IPS-18c (cell line): ENCODE measurements around the gene TUT4.

ENCODE experiments used
- H3K4me3 ChIP-seq: 2 replicates; pipeline ENCODE4 v1.7.0; 2013; ENCODE audit warnings: low read depth, mild to moderate bottlenecking, low read length, moderate library complexity; ENCODE audit not compliant: insufficient read depth
- H3K9me3 ChIP-seq: one replicate; pipeline ENCODE4 v1.6.1; 2013; ENCODE audit warnings: mild to moderate bottlenecking, low read length, moderate library complexity; ENCODE audit not compliant: control insufficient read depth, insufficient read depth

TUT4 gene

DNA sequence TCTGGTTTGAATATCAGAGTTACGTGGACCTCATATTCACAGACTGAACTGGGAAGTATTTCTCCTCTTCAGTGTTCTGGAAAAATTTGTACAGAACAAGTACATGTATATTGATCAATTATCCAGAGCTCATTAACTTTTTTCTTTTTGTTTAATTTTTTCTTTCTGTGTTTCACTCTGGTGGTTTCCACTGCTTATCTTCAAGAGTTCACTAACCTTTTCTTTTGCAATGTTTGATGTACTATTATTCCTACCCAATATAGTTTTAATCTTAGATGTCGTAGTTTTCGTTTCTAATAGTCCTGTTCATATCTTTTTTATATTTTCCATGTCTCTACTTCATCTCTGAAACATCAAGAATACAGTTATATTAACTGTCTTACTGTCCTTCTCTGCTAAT is 46.5 kb downstream of the TUT4 start:
- no peak overlapping the region for H3K4me3 ChIP-seq
- no peaks in the 10 kb centered on the region for H3K9me3 ChIP-seq

DNA sequence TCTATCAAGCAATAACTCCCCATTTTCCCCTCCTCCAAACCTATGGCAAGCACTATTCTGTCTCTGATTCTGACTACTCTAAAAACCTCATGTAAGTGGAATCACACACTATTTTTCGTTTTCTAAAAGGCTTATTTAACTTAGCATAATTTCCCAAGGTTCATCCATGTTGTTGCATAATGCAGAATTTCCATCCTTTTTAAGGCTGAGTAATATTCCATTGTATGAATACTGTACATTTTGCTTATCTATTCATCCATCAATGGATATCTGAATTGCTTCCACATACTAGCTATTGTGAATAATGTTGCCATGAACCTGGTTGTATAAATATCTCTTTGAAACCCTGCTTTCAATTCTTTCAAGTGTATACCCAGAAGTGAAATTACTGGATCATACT is 48.2 kb downstream of the TUT4 start:
- H3K9me3 ChIP-seq: no peaks in the 10 kb centered on the region
- H3K4me3 ChIP-seq: no peak overlapping the region

DNA sequence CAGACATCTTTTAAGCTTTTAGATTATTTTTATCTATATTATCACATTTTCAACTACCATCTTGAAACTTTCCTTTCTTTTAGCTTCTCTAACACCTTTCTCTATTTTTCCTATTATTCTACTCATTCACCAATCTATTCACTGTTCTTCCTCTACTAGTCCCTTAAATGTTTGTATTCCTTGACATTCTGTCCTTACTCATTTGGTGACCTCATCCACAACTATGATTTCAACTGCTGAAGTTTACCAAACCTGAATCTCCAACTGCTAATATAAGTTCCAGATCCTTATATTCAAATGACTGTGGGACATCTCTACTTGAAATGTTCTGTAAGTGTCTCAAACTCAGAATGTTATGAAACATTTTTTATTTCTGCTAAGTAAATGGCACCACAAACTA is 49.2 kb downstream of the TUT4 start:
- Histone ChIP-seq H3K9me3 (no peaks in the 10 kb centered on the region), H3K4me3 (no peak overlapping the region)

DNA sequence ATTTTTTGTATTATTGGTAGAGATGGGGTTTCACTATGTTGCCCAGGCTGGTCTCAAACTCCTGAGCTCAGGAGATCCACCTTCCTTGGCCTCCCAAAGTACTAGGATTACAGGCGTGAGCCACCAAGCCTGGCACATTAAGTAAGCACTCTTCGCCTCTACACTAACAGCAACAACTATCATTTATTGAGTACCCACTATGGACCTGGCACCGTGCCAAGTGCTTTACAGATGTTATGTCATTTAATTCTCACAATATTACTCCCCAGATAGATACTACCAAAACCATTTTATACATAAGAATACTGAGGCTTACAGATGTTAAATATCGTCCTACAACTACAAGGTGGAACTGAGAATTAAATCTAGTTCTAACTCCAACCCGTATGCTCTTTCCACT is 50.1 kb downstream of the TUT4 start:
- Histone ChIP-seq H3K4me3 (no peak overlapping the region), H3K9me3 (no peaks in the 10 kb centered on the region)

DNA sequence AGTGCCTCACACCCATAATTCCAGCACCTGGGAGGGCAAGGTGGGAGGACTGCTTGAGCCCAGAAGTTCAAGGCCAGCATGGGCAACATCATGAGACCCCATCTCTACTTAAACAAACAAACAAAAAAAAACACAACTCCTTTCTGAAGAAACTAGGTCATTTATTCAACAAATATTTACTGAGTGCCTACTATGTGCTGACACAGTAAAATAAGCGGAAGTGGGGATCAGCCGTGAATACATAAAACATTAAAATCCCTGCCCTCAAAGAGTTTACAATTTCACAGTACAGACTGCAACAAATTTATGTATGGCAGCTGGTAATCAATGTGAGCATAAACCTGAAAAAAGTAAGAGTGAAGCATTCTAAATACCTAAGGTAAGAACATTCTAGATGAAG is 65.3 kb downstream of the TUT4 start:
- Histone ChIP-seq H3K9me3 (no peaks in the 10 kb centered on the region), H3K4me3 (no peak overlapping the region)

DNA sequence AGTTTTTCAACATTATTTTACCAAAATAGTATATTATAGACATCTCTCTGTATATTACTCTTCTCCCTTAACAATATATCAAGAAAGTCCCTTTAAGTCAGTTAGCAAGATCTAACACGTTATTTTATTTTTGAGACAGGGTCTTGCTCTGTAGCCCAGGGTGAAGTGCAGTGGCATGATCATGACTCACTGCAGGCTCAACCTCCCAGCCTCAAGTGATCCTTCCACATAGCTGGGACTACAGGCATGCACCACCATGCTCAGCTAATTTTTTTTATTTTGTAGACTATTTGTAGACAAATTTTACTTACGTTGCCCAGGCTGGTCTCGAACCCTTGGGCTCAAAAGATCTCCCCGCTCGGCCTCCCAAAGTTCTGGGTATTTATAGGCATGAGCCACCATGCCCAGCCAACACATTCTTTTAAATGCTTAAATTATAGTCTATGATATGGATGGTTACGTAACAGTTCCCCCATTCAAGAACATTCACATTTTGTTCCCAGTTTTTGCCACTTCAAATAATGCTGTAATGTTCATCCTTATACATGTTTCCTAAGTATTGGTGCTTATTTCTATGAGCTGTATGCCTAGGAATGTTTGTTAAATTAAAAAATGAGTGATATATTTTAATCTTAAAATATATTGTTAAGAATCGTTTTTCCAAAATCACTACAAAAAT is 70.4 kb downstream of the TUT4 start:
- Histone ChIP-seq H3K9me3 (no peaks in the 10 kb centered on the region), H3K4me3 (no peak overlapping the region)

DNA sequence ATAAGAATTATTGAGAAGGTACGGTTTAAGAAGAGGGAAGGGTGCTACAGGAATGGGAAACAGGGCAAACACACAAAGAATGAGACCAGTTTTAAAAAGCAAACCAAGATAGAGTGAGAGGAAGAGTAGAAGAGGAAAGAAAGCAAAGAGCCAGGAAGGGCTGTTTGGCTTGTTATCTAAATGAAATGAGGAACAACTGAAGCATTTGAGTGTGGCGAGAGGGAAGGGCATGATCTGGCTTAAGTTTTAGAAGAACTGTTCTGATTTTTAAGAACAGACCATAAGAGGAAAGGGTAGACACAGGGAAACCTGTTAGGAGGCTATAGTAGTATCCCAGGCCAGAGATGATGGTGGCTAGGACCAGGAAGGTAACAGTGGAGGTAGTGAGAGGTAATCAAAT is 73.8 kb downstream of the TUT4 start:
- H3K4me3 ChIP-seq: no peak overlapping the region
- no peaks in the 10 kb centered on the region for H3K9me3 ChIP-seq

DNA sequence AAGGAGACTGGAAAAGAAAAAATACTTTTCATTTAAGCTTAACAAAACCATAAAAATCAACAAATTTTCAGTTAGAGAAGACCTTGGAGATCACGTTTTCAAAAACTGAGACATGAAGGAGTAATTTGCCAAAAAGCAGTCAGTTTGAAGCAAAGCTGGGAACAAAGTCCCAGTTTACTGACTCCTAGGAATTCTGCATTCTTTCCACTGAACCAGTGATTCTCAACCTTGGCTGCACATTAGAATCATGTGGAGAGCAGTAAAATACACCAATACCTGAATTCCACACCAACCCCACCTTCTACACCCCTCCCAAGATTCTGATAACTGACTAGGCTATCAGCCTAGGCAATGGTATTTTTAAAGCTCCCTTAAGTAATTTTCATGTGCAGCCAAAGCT is 75.0 kb downstream of the TUT4 start:
- H3K9me3 ChIP-seq: no peaks in the 10 kb centered on the region

DNA sequence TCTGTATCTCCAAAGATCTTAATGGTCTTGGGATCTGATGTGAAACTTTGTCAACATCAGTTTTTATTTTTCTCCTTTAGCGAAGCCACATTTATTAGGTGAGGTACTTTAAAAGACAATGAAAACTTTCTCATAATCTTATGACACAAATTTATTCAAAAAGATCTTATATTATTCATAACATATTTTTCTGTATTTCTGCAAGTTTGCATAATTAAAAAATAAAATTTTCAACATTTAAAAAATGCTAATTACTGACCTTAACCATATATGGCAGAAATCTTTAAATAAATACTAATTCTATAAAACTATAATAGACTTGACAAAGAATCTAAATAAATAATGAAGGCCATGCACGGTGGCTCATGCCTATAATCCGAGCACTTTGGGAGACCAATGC is 75.9 kb downstream of the TUT4 start:
- no peak overlapping the region for H3K4me3 ChIP-seq
- no peaks in the 10 kb centered on the region for H3K9me3 ChIP-seq

More for the DNA sequence above, 75.0 kb downstream of the TUT4 start:
- H3K4me3 ChIP-seq: no peak overlapping the region

DNA sequence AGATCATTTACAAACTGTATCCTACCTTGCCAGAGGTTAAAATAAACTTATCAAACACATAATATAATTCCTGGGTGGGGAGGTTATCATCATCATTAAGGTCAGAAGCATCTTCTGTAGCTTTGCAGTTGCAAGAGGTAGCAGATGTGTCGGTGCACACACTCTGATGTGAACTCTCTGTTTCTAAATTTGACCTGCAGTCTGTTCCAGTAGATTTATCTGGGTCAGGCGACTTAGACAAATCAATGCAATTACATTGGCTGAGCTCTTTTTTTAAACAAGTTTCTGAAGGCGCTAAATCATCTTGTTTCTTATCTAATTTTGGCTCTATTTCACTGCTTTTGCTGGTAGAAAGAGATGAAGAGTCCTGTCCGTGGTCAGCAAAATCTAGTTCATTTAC is 78.1 kb downstream of the TUT4 start:
- H3K9me3 ChIP-seq: no peaks in the 10 kb centered on the region
- H3K4me3 ChIP-seq: no peak overlapping the region

DNA sequence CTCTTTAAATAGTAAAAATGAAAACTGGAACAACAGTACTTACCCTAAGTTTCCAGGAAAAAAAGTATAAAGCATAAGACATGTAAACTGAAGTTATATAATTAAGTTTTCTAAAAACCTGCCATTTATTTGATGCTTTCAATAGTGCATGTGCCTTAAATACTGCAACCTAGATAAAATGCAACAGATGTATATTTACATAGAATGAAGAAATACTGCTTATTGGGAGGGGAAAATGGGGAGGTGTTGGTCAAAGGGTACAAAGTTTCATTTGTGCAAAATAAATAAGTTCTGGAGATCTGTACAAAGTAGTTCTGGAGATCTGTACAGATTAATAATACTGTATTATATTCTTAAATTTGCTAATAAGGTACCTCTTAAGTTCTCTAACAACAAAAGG is 79.9 kb downstream of the TUT4 start:
- no peaks in the 10 kb centered on the region for H3K9me3 ChIP-seq
- no peak overlapping the region for H3K4me3 ChIP-seq

DNA sequence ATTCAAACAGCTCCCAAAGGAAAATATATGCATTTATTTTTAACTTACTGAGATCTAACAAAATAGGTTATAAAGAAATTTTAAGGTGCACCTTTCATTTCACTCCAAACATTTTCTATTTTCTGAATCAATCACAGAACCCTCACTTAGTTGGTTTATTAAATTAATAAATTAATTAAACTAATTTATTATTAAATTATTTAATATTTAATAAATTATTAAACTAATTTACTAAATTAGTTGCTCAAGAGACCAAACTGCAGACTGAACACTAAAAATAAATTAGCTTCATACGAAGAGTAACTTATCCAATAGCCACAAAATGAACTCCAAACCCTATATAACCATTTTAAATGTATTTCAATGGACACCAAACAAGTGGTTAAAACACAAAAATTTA is 80.5 kb downstream of the TUT4 start:
- no peaks in the 10 kb centered on the region for H3K9me3 ChIP-seq
- H3K4me3 ChIP-seq: no peak overlapping the region

DNA sequence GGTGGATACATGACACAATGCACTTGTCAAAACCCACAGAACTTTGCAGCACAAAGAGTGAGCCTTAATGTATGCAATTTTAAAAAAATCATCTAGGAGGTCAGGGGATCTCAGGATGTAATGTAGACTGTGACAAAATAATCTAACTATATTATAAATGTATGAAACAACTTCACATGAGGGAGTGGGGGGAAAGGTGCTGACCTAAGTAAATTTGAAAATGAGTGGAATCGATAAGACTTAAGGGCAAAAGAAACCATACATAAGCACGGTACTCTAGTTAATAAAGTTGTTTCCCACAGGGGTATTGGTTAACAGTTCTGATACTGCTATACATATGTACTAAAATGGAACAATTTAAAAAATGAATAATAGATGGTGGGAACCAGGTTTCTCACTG is 83.8 kb downstream of the TUT4 start:
- H3K9me3 ChIP-seq: no peaks in the 10 kb centered on the region
- no peak overlapping the region for H3K4me3 ChIP-seq

DNA sequence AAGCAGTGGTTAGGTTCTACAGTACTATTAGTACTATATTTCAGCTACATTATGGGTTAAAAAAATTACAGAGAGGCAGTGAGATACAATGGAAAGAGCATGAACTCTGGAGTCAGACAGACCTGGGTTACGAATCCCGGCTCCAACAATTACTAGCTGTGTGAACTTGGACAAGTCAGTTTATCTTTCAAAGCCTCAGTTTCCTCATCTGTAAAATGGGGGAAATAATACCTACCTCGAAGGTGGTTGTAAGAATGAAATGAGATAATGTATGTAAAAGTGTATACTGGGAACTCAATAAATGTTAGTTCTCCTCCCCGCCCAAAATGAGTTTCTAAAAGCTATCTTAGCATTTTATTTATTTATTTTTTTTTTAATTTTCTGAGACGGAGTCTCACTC is 89.0 kb downstream of the TUT4 start:
- no peak overlapping the region for H3K4me3 ChIP-seq
- no peaks in the 10 kb centered on the region for H3K9me3 ChIP-seq

DNA sequence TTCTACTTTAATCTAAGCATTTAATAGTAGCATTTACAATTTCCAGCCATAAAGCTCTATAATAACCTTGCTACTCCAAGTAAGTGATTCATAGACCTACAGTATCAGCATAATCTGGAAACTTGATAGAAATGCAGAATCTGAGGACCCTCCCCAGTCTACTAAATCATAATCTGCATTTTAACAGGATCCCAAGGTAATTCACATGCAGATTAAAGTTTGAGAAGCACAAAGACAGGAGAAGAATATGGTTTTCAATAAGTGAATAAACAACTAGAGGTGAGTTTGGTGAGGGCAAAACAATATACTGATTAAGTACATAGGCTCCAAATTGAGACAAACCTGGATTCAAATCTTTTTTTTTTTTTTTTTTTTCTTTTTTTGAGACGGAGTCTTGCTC is 91.1 kb downstream of the TUT4 start:
- Histone ChIP-seq H3K4me3 (no peak overlapping the region), H3K9me3 (no peaks in the 10 kb centered on the region)

DNA sequence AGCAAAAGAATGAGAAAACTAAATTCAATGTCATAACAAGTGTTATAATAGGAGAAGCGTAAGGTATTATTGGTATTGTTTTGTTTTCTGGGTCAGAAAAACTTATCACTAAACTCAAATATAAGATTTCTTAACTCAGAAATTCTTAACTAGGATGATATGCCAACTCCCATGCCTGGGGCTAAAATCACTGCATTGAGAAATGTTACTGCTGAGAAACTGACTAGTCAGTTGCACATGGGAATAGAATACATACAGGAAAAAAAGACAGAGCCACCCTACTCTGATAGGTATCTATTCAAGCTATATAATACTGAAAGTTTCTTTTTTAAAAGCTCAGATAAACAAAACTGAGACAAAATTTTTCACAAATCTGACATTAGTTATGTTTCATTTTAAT is 92.2 kb downstream of the TUT4 start:
- Histone ChIP-seq H3K4me3 (no peak overlapping the region), H3K9me3 (no peaks in the 10 kb centered on the region)

DNA sequence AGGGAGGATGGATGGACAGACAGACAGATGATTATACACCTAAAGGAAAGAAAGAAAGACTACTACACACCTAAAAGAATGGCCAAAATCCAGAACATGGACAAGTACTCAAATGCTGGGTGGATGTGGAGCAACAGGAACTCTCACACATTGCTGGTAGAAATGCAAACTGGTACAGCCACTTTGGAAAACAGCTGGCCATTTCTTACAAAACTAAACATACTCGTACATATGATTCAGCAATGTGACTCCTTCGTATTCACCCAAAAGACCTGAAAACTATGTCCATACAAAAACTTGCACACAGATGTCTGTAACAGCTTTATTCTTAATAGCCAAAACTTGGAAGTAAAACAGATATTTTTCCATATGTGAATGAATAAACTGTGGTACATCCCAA is 97.2 kb downstream of the TUT4 start:
- Histone ChIP-seq H3K9me3 (no peaks in the 10 kb centered on the region), H3K4me3 (no peak overlapping the region)

DNA sequence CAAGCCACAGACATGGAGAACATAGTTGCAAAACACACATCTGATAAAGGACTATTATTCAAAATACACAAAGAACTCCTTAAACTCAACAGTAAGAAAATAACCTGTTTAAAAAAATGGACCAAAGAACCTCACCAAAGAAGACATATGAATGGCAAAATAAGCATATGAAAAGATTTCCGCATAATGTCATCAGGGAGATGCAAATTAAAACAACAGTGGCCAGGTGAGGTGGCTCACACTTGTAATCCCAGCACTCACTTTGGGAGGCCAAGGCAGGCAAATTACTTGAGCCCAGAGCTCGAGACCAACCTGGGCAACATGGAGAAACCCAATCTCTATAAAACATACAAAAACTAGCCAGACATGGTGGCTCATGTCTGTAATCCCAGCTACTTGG is 98.1 kb downstream of the TUT4 start:
- H3K9me3 ChIP-seq: no peaks in the 10 kb centered on the region
- no peak overlapping the region for H3K4me3 ChIP-seq

DNA sequence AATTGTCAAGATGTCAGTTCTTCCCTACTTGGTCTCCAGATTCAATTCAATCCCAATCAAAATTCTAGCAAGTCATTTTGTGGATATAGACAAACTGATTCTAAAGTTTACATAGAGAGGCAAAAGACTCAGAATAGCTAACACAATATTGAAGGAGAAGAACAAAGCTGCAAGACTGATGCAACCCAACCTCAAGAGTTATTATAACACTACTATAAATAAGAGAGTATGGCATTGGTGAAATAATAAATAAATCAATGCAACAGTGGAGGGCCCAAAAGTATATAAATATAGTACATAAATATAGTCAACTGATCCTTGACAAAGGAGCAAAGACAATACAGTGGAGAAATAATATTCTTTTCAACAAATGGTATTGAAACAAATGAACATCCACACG is 98.8 kb downstream of the TUT4 start:
- H3K9me3 ChIP-seq: no peaks in the 10 kb centered on the region
- H3K4me3 ChIP-seq: no peak overlapping the region
